ENCODE measurements around the gene SUCO.

- TF ChIP-seq POLR2A (IDR thresholded peaks at IDR 0.05; ENCODE audit: low read depth, low read length): no peak
- no peak for TF ChIP-seq CTCF (IDR thresholded peaks at IDR 0.05; ENCODE audit: extremely low read depth in 1 of 2, insufficient read depth in 1 of 2, low read depth in 1 of 2, low read length in 2 of 2)
- no peak for TF ChIP-seq EZH2 (IDR thresholded peaks at IDR 0.05; ENCODE audit: borderline replicate concordance, low read depth, low read length, severe bottlenecking)
- TF ChIP-seq POLR2AphosphoS5 (IDR thresholded peaks at IDR 0.05; ENCODE audit: insufficient read depth, low read depth, low read length): no peak
Observed at GRCh38 chr1:172613294-172613693, 80.3 kb downstream of the SUCO start.
